Endometrial microvascular endothelial cells (primary cell): ENCODE measurements around the gene GRK3. TPM values are rescaled to one million over a fixed set of nuclear protein-coding genes. Genes with fewer than 3 reads are reported as not detected.
"Not testable (repeated sequence)": the region's sequence is repeated elsewhere in the genome, so short reads cannot be mapped to it uniquely, and the experiment has no call there.

Source experiments
- in situ Hi-C: cut with HindIII; loops from 2 replicates; pipeline ENCODE4 v1.10.0; 2017; ENCODE audit warnings: low sequenced_read_pairs, low pct_unique_long_range_greater_than_20kb; ENCODE audit errors: inconsistent ontology term
- total RNA-seq: library from RNA; depleted of rRNA; stranded (reverse); fragments of >200 nt; gene quantifications from one replicate; pipeline ENCODE4 v1.2.3, GENCODE V29; 2015; ENCODE audit errors: inconsistent ontology term

GRK3 gene
- total RNA-seq, 1 donor from 2014 or later: 0.46 TPM

GRCh38 chr22:25546751-25547150 lies 17.7 kb upstream of the GRK3 start:
- in situ Hi-C loops: no loop called here

- in situ Hi-C loops: no loop called here
These were observed 15.5 kb upstream of the GRK3 start for GRCh38 chr22:25548866-25549464.

- in situ Hi-C loops: no loop called here
These were observed 13.1 kb upstream of the GRK3 start for GRCh38 chr22:25551396-25551795.

- in situ Hi-C loops: not testable (repeated sequence)
These were observed 12.1 kb upstream of the GRK3 start for GRCh38 chr22:25552405-25552804.

GRCh38 chr22:25553131-25553530 lies 11.3 kb upstream of the GRK3 start:
- in situ Hi-C loops: no loop called here

- in situ Hi-C loops: no loop called here
These were observed 10.2 kb upstream of the GRK3 start for GRCh38 chr22:25554238-25554671.

- in situ Hi-C loops: no loop called here
These were observed 9.8 kb upstream of the GRK3 start for GRCh38 chr22:25554689-25555088.

GRCh38 chr22:25555586-25555985 lies 8.9 kb upstream of the GRK3 start:
- in situ Hi-C loops: no loop called here

- in situ Hi-C loops: no loop called here
These were observed 7.3 kb upstream of the GRK3 start for GRCh38 chr22:25557218-25557617.

GRCh38 chr22:25558341-25558740 lies 6.1 kb upstream of the GRK3 start:
- in situ Hi-C loops: no loop called here

GRCh38 chr22:25559910-25560309 lies 4.6 kb upstream of the GRK3 start:
- in situ Hi-C loops: not testable (repeated sequence)

- in situ Hi-C loops: not testable (repeated sequence)
These were observed 3.3 kb upstream of the GRK3 start for GRCh38 chr22:25561182-25561581.

- in situ Hi-C loops: not testable (repeated sequence)
These were observed 2.5 kb upstream of the GRK3 start for GRCh38 chr22:25561927-25562326.

GRCh38 chr22:25562966-25563760 lies 1.3 kb upstream of the GRK3 start:
- in situ Hi-C loops: not testable (repeated sequence)

- in situ Hi-C loops: no loop called here
These were observed 635 bp upstream of the GRK3 start for GRCh38 chr22:25563761-25564319.

GRCh38 chr22:25564979-25565677 lies 653 bp downstream of the GRK3 start:
- in situ Hi-C loops: no loop called here

GRCh38 chr22:25566186-25566897 lies 1.9 kb downstream of the GRK3 start:
- in situ Hi-C loops: no loop called here

GRCh38 chr22:25566898-25567235 lies 2.4 kb downstream of the GRK3 start:
- in situ Hi-C loops: no loop called here

- in situ Hi-C loops: no loop called here
These were observed 2.8 kb downstream of the GRK3 start for GRCh38 chr22:25567251-25567675.
